Aorta (tissue), 5 donors: ENCODE data around the gene C10orf67. TPM values are rescaled to one million over a fixed set of nuclear protein-coding genes. Genes with fewer than 3 reads are reported as not detected.

Source experiments
- ATAC-seq: fragments of 200-7000 bp; cut with Tn5 transposase; one replicate; pipeline ENCODE4 v1.9.1; 2022; ENCODE audit warnings: moderate library complexity; ENCODE audit not compliant: low FRiP score
- DNase-seq, 2 donors: peaks; one replicate each; pipeline ENCODE4 v3.0.0-alpha.2; 2020
- H3K27ac ChIP-seq, 2 donors: one replicate each; pipeline ENCODE4 v1.5.1; 2013; ENCODE audit warnings: low read length in 2 of 2, mild to moderate bottlenecking in 2 of 2, moderate library complexity in 2 of 2, control low read depth in 1 of 2, inconsistent platforms in 1 of 2, low read depth in 1 of 2
- H3K27me3 ChIP-seq, 2 donors: one replicate each; pipeline ENCODE4 v1.6.1; 2013; ENCODE audit warnings: control low read depth in 1 of 2, low read length in 1 of 2, mild to moderate bottlenecking in 1 of 2, moderate library complexity in 1 of 2; ENCODE audit not compliant: insufficient read depth in 2 of 2, control insufficient read depth in 1 of 2
- H3K36me3 ChIP-seq, 2 donors: one replicate each; pipeline ENCODE4 v1.6.1; 2013; ENCODE audit warnings: control low read depth in 1 of 2, low read length in 1 of 2, mild to moderate bottlenecking in 1 of 2; ENCODE audit not compliant: insufficient read depth in 2 of 2, control insufficient read depth in 1 of 2
- H3K4me1 ChIP-seq, 2 donors: one replicate each; pipeline ENCODE4 v1.6.1; 2013; ENCODE audit warnings: low read length in 2 of 2, control low read depth in 1 of 2, mild to moderate bottlenecking in 1 of 2, moderate library complexity in 1 of 2; ENCODE audit not compliant: insufficient read depth in 2 of 2, control insufficient read depth in 1 of 2
- H3K4me3 ChIP-seq, 2 donors: one replicate each; pipeline ENCODE4 v1.5.1; 2013; ENCODE audit warnings: low read length in 2 of 2, control low read depth in 1 of 2, mild to moderate bottlenecking in 1 of 2
- H3K9me3 ChIP-seq: one replicate; pipeline ENCODE4 v1.6.1; 2013; ENCODE audit warnings: mild to moderate bottlenecking, low read length; ENCODE audit not compliant: control insufficient read depth
- WGBS, 2 donors: extraction: QIAGEN DNeasy Blood & Tissue Kit; methylation state at CpG; one replicate each; pipeline ENCODE4 v1.1.7; 2013; 5-methylcytosine and 5-hydroxymethylcytosine counted together
- intact Hi-C, 2 donors: fragments of 100-400 bp; cut with DNase I; formaldehyde crosslinking; loops; one replicate each; pipeline versions ENCODE4 v1.14.2 to v1.15.0; 2022
- polyA plus RNA-seq, 2 donors: library from polyadenylated mRNA; stranded (reverse); fragments of 200-250 nt; gene quantifications; one replicate each; pipeline ENCODE4 v1.2.3, GENCODE V29; 2013
- total RNA-seq, 2 donors: library from RNA; stranded (reverse); fragmentation: NEBNext Ultra II Directional; extraction: Animal tissue kit (Norgen Biotek cat#: 25700); gene quantifications; one replicate each; pipeline ENCODE4 v1.2.1, GENCODE V29; 2021
- donor health status: healthy with polysubstance abuse.
- donor health status: Bipolar disorder and iron deficiency.
- donor health status: DM: no; HTN: no; CAD: no.
- donor health status: DM: no; HTN: no; CAD: no.
- donor health status: DM: yes; HTN: yes; CAD: no.

Gene C10orf67
- total and polyA plus RNA-seq, 4 donors = not detected

DNA sequence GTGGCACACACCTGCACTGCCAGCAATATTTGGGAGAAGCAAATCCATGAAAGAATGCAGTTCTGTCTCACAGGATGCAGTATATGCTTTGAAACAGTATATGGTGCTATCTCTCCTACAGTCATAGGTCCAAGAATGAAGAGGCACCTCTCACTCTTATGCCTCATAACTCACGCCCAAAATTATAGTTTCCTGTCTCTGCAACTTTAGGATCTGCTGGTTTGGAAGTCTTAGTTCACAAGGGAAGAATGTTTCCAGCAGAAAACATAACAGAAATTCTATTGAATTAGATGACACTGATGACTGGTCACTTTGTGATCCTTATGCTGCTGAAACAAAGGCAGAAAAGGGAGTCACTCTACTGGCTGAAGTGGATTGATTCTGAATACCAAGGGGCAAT is 5.7 kb downstream of the C10orf67 start:
- H3K4me1 ChIP-seq = no peaks in the 10 kb centered on the region
- no peak overlapping the region for H3K27ac ChIP-seq
- DNase-seq (no peak), ATAC-seq (no peak)
- no peak overlapping the region for H3K4me3 ChIP-seq
- H3K9me3 ChIP-seq = no peaks in the 10 kb centered on the region
- H3K36me3 ChIP-seq = no peaks in the 10 kb centered on the region
- intact Hi-C loops = no loop called here
- H3K27me3 ChIP-seq = no peaks in the 10 kb centered on the region
- 50 to 59% methylated on average over 1 of the region's 1 CpG for WGBS, 2 donors

DNA sequence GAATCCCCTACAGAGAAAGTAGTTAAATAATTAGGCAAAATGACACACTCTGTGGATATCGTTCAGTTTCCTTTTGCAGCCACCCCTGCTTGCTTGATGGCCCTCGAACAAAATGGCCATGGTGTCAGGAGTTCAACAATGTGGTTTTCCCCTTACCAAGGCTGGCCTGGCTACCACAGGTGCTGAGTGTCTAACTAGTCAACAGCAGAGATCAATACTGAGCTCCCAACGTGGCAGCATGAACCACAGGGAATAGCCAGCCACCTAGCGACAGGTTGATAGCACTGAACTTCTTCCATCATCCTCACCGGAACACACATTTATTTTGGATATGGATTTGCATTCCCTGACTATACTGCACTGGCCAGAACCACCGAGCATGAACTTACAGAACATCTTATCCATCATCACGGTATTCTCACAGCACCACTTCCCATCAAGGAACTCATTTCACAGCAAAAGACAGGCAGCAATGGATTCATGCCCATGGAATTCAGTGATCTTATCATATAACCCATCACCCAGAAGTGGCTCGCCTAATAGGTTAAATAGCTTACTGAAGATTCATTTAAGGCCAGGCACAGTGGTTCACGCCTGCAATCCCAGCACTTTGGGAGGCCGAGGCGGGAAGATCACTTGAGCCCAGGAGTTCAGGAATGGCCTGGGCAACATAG is 6.3 kb downstream of the C10orf67 start:
- ATAC-seq = no peak
- intact Hi-C loops = no loop called here
- DNase-seq = no peak

DNA sequence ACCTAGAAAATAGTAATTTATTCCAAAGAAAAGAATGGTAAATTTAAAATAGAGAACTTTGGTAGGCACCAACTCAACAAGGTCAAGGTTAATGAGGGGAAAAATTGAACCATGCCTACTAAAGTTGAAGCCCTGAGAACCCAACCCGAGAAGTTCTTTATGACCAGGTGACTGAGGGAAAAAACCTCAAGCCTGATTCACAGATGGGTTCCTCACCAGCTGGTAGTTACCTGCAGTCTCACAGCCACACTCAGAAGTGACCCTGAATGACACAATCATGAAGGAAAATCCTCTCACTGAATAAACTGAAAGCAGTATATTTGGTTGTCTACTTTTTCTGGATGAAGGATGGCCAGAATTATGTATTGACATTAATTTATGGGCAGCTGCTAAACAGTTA is 7.0 kb downstream of the C10orf67 start:
- H3K4me3 ChIP-seq = no peak overlapping the region
- 85 to 91% methylated on average over 1 of the region's 1 CpG for WGBS, 2 donors
- intact Hi-C loops = no loop called here
- no peaks in the 10 kb centered on the region for H3K27me3 ChIP-seq
- no peaks in the 10 kb centered on the region for H3K36me3 ChIP-seq
- ATAC-seq = no peak
- no peaks in the 10 kb centered on the region for H3K9me3 ChIP-seq
- no peak for DNase-seq
- no peaks in the 10 kb centered on the region for H3K4me1 ChIP-seq
- H3K27ac ChIP-seq = no peak overlapping the region

More for the DNA sequence above, 6.3 kb downstream of the C10orf67 start:
- Histone ChIP-seq H3K36me3 (no peaks in the 10 kb centered on the region), H3K27ac (no peak overlapping the region), H3K9me3 (no peaks in the 10 kb centered on the region), H3K4me3 (no peak overlapping the region), H3K4me1 (no peaks in the 10 kb centered on the region), H3K27me3 (no peaks in the 10 kb centered on the region)
- 64 to 65% methylated on average over 11 of the region's 11 CpGs for WGBS, 2 donors

DNA sequence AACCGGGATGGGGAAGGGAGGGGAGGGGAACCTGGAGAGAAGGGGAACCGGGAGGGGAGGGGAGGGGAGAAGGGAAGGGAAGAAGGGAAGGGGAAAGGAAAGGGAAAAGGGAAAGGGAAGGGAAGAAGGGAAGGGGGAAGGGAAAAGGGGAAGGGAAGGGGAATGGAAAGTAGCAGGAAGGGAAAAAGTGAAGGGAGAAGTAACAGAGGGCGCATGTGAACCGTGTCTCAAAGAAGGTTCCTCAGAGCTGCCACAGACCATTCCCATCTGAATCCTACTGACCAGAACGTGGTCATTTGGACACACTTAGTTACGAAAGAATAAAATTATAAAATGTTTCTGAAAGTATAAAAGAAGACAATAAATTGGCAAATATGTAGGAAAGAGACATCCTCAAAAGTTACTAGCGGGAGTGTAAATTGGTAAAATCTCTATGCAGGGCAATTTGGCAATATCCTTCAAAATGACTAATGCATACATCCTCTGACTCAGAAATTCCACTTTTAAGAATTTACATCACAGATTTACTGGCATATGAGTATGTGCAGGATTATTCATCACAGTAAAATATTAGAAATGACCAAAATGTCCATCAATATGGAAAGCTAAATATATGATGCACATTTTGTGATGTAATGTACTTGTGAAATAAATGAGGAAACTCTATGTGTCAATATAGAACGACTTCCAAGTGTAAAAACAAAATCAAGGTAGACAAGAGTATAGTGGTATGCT is 12.9 kb downstream of the C10orf67 start:
- H3K9me3 ChIP-seq = peaks cover 2% of the 10 kb centered on the region
- no peak for ATAC-seq
- intact Hi-C loops = no loop called here
- no peaks in the 10 kb centered on the region for H3K36me3 ChIP-seq
- WGBS, 2 donors = 79 to 83% methylated on average over 8 of the region's 8 CpGs
- H3K27me3 ChIP-seq = no peaks in the 10 kb centered on the region
- no peak overlapping the region for H3K4me3 ChIP-seq
- no peak for DNase-seq
- no peak overlapping the region for H3K27ac ChIP-seq
- H3K4me1 ChIP-seq = no peaks in the 10 kb centered on the region

DNA sequence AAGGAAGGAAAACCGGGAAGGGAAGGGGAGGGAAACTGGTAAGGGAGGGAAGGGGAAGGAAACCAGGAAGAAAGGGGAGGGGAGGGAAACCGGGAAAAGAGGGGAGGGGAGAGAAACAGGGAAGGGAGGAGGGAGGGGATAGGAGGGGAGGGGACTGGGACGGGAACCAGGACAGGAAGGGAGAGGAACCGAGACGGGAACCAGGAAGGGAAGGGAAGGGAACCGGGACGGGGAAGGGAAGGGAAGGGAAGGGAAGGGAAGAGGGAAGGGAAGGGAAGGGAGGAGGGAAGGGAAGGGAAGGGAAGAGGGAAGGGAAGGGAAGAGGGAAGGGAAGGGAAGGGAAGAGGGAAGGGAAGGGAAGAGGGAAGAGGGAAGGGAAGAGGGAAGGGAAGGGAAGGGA is 13.6 kb downstream of the C10orf67 start:
- no peak overlapping the region for H3K27ac ChIP-seq
- intact Hi-C loops = no loop called here
- H3K4me3 ChIP-seq = no peak overlapping the region
- no peaks in the 10 kb centered on the region for H3K27me3 ChIP-seq
- 69 to 87% methylated on average over 4 to 7 of the region's 7 CpGs for WGBS, 2 donors
- DNase-seq = no peak
- H3K9me3 ChIP-seq = peaks cover 2% of the 10 kb centered on the region
- H3K36me3 ChIP-seq = no peaks in the 10 kb centered on the region
- H3K4me1 ChIP-seq = no peaks in the 10 kb centered on the region
- no peak for ATAC-seq

DNA sequence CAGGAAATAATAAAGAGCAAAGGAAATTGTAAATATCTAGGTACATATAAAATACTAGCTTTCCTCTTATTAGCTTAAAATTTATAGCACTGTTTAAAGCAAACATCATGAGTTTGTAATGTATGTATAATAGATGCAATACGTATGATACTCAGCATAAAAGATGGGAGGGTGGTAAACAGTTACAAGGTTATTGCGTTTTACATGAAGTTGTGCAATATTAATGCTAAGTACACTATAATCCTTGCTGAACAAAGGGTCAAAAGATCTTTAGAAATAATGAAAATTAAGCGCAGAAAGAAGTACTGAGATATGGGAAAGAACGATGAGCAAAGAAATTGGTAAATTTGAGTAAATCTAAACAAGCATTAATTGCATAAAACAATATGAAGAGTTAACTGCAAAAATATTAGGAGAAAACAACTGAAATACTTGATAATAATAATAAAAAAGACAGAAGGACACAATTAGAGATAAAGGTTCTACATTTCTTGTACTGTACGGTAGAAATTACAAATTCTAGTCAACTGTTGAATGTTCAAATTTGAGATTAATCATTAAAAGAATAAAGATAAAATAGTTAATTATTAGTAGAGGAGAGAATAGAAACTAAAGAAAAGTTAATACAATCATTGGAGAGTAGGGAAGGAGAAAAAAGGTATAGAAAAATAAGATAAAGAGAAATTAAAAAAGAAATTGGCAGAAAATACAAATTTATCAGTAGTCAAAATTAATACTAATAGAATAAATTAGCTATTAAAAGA is 17.9 kb downstream of the C10orf67 start:
- no peak for ATAC-seq
- 90 to 91% methylated on average over 5 of the region's 5 CpGs for WGBS, 2 donors

DNA sequence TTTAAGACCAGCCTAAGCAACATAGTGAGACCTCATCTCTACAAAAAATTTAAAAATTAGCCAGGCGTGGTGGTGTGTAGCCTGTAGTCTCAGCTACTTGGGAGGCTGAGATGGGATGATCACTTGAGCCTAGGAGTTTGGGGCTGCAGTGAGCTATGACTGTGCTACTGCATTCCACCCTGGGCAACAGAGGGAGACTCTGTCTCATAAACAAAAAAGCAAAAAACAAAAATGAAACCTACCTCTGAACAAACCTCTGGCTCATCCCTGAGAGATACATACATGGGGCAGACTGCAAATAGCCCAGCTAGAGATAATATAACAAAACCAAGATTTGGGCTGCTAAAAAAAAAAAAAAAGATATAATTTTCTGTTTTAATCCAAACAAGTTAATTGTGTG is 19.5 kb downstream of the C10orf67 start:
- no peak overlapping the region for H3K27ac ChIP-seq
- H3K9me3 ChIP-seq = peaks cover 2% of the 10 kb centered on the region
- no peaks in the 10 kb centered on the region for H3K36me3 ChIP-seq
- no peaks in the 10 kb centered on the region for H3K27me3 ChIP-seq
- no peak overlapping the region for H3K4me3 ChIP-seq
- 87 to 88% methylated on average over 1 of the region's 1 CpG for WGBS, 2 donors
- intact Hi-C loops = no loop called here
- H3K4me1 ChIP-seq = no peaks in the 10 kb centered on the region
- ATAC-seq (no peak), DNase-seq (no peak)

More for the DNA sequence above, 17.9 kb downstream of the C10orf67 start:
- no peak overlapping the region for H3K27ac ChIP-seq
- H3K4me1 ChIP-seq = no peaks in the 10 kb centered on the region
- H3K4me3 ChIP-seq = no peak overlapping the region
- no peak for DNase-seq
- no peaks in the 10 kb centered on the region for H3K36me3 ChIP-seq
- intact Hi-C loops = no loop called here
- H3K9me3 ChIP-seq = peaks cover 2% of the 10 kb centered on the region
- H3K27me3 ChIP-seq = no peaks in the 10 kb centered on the region

DNA sequence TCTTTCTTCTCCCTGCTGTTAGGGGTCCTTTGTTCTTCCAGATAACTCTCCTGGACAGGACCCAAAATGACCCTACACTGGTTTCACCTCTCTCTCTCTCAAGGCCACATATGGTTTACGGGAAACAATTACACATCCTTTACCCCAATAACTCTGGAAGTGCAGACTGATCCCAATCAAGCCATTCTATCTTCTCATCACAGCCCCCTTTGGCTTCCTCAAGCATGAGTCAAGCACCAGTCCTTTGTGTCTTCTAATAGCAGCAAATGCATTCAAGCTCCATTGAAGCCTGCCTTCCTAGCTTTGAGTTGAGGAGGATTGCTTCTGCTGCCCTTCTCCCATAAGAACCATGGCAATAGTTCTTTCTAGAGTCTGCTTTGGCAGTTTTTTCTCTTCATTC is 20.2 kb downstream of the C10orf67 start:
- no peaks in the 10 kb centered on the region for H3K36me3 ChIP-seq
- DNase-seq = no peak
- H3K9me3 ChIP-seq = no peaks in the 10 kb centered on the region
- ATAC-seq = no peak
- no peak overlapping the region for H3K4me3 ChIP-seq
- no peaks in the 10 kb centered on the region for H3K4me1 ChIP-seq
- H3K27ac ChIP-seq = no peak overlapping the region
- H3K27me3 ChIP-seq = no peaks in the 10 kb centered on the region
- intact Hi-C loops = no loop called here
- 86 to 95% methylated on average over 1 of the region's 1 CpG for WGBS, 2 donors
